GM18858 (cell line): ENCODE data around the gene ADIPOR2.
"Not testable (repeated sequence)": the region's sequence is repeated elsewhere in the genome, so short reads cannot be mapped to it uniquely, and the experiment has no call there.

ENCODE experiments used
- ATAC-seq: cut with Tn5 transposase; IDR thresholded peaks from one replicate; pipeline ENCODE4 v1.9.1; 2021; ENCODE audit not compliant: unreplicated experiment

ADIPOR2 gene

GRCh38 chr12:1731019-1731687 is 40.3 kb downstream of the ADIPOR2 start:
- no peak for ATAC-seq

GRCh38 chr12:1731688-1732078 is 40.8 kb downstream of the ADIPOR2 start:
- not testable (repeated sequence) for ATAC-seq

- no peak for ATAC-seq
These were observed 42.0 kb downstream of the ADIPOR2 start for GRCh38 chr12:1732914-1733313.

- ATAC-seq: not testable (repeated sequence)
These were observed 42.8 kb downstream of the ADIPOR2 start for GRCh38 chr12:1733712-1734111.

GRCh38 chr12:1737652-1738286 is 46.9 kb downstream of the ADIPOR2 start:
- ATAC-seq: no peak

- ATAC-seq: no peak
These were observed 47.6 kb downstream of the ADIPOR2 start for GRCh38 chr12:1738446-1738845.

GRCh38 chr12:1739368-1739767 is 48.5 kb downstream of the ADIPOR2 start:
- no peak for ATAC-seq

- no peak for ATAC-seq
These were observed 49.5 kb downstream of the ADIPOR2 start for GRCh38 chr12:1740161-1740948.

GRCh38 chr12:1741154-1741949 is 50.5 kb downstream of the ADIPOR2 start:
- no peak for ATAC-seq

- ATAC-seq: no peak
These were observed 54.1 kb downstream of the ADIPOR2 start for GRCh38 chr12:1744932-1745331.

- no peak for ATAC-seq
These were observed 56.7 kb downstream of the ADIPOR2 start for GRCh38 chr12:1747609-1748008.

- ATAC-seq: no peak
These were observed 58.1 kb downstream of the ADIPOR2 start for GRCh38 chr12:1749019-1749418.

GRCh38 chr12:1750300-1750699 is 59.4 kb downstream of the ADIPOR2 start:
- ATAC-seq: no peak

- ATAC-seq: no peak
These were observed 67.5 kb downstream of the ADIPOR2 start for GRCh38 chr12:1758376-1758775.

- no peak for ATAC-seq
These were observed 68.0 kb downstream of the ADIPOR2 start for GRCh38 chr12:1758887-1759286.

GRCh38 chr12:1760566-1761382 is 69.9 kb downstream of the ADIPOR2 start:
- ATAC-seq: no peak

- no peak for ATAC-seq
These were observed 71.0 kb downstream of the ADIPOR2 start for GRCh38 chr12:1761857-1762256.

GRCh38 chr12:1763153-1763552 is 72.3 kb downstream of the ADIPOR2 start:
- no peak for ATAC-seq

- no peak for ATAC-seq
These were observed 75.2 kb downstream of the ADIPOR2 start for GRCh38 chr12:1766110-1766509.

- no peak for ATAC-seq
These were observed 76.7 kb downstream of the ADIPOR2 start for GRCh38 chr12:1767407-1768090.
